Esophagus squamous epithelium (tissue), 5 donors: ENCODE measurements around the gene MESD. TPM values are rescaled to one million over a fixed set of nuclear protein-coding genes. Genes with fewer than 3 reads are reported as not detected.

Experiments
- DNase-seq: peaks from one replicate; lab custom pipeline; 2025; lab: John Stamatoyannopoulos, UW
- H3K27ac ChIP-seq, 4 donors: fragments of 200-600 bp; sonication (generic); one replicate each; pipeline ENCODE4 v1.5.1; 2016 to 2019; ENCODE audit warnings: mild to moderate bottlenecking in 1 of 4
- H3K27me3 ChIP-seq, 4 donors: fragments of 200-600 bp; sonication (generic); 1 replicate in 3 of 4; 2 replicates in 1 of 4; pipeline versions ENCODE4 v1.5.1 to v1.6.0; 2017 to 2021; ENCODE audit warnings: antibody characterized with exemption in 1 of 4
- H3K36me3 ChIP-seq, 3 donors: fragments of 200-600 bp; sonication (generic); one replicate each; pipeline ENCODE4 v1.5.1; 2016 to 2019
- H3K4me1 ChIP-seq, 3 donors: fragments of 200-600 bp; sonication (generic); one replicate each; pipeline ENCODE4 v1.5.1; 2017 to 2019
- H3K4me3 ChIP-seq, 4 donors: fragments of 200-600 bp; sonication (generic); 1 replicate in 3 of 4; 2 replicates in 1 of 4; pipeline ENCODE4 v1.5.1; 2016 to 2019; ENCODE audit warnings: mild to moderate bottlenecking in 2 of 4, moderate library complexity in 1 of 4
- H3K9me3 ChIP-seq, 3 donors: fragments of 200-600 bp; sonication (generic); one replicate each; pipeline ENCODE4 v1.5.1; 2016 to 2019
- POLR2A ChIP-seq, 4 donors: fragments of 450-650 bp; IDR thresholded peaks; one replicate each; pipeline ENCODE4 v1.6.1; 2017; ENCODE audit warnings: antibody characterized with exemption in 4 of 4, mild to moderate bottlenecking in 4 of 4, moderate library complexity in 3 of 4
- WGBS, 2 donors: methylation state at CpG; one replicate each; pipeline ENCODE4 v1.1.5; 2018; 5-methylcytosine and 5-hydroxymethylcytosine counted together
- intact Hi-C: fragments of 100-400 bp; cut with DNase I; formaldehyde crosslinking; loops from one replicate; pipeline ENCODE4 v1.15.0; 2022
- total RNA-seq, 4 donors: library from RNA; depleted of rRNA; stranded (reverse); fragments of >200 nt; gene quantifications; one replicate each; pipeline ENCODE4 v1.1.0, GENCODE V29; 2016
- TF ChIP-seq, protein P1 (sequence below), 6 experiments: fragments of 450-650 bp in 4 of 6; fragments of 200-600 bp in 2 of 6; sonication (generic) in 2 of 6; IDR thresholded peaks; one replicate each; pipeline ENCODE4 v1.5.1; 2016 to 2019; ENCODE audit warnings: antibody characterized with exemption in 6 of 6, mild to moderate bottlenecking in 4 of 6, moderate library complexity in 4 of 6
- donor health status: DM: yes; HTN: yes; CAD: no.

The MESD gene
- total RNA-seq, 4 donors from 2014 or later, result 13.8 to 25.4 (median 19.1) TPM

DNA sequence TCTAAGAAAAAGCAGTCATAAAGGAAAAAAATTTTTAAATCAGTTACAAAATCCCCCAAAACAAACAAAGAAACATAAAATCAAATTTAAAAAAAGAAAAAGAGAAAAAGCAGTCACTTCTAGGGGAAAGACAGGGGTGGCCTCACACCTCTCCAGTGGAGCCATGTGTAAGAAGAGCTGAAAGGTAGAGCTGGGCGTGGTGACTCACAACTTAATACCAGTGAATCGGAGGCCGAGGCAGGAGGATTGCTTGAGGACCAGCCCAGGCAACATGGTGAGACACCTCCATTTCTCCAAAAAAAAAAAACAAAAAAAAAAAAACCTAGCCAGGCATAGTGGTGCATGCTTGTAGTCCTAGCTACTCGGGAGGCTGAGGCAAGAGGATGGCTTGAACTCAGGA, 14.7 kb downstream of the MESD start:
- H3K4me3 ChIP-seq, result no peak overlapping the region
- H3K9me3 ChIP-seq, result no peaks in the 10 kb centered on the region
- H3K27me3 ChIP-seq, result no peaks in the 10 kb centered on the region
- WGBS, 2 donors, result 95 to 98% methylated on average over 4 of the region's 4 CpGs
- no peak for TF ChIP-seq POLR2A (IDR thresholded peaks at IDR 0.05)
- TF ChIP-seq, protein P1, sequence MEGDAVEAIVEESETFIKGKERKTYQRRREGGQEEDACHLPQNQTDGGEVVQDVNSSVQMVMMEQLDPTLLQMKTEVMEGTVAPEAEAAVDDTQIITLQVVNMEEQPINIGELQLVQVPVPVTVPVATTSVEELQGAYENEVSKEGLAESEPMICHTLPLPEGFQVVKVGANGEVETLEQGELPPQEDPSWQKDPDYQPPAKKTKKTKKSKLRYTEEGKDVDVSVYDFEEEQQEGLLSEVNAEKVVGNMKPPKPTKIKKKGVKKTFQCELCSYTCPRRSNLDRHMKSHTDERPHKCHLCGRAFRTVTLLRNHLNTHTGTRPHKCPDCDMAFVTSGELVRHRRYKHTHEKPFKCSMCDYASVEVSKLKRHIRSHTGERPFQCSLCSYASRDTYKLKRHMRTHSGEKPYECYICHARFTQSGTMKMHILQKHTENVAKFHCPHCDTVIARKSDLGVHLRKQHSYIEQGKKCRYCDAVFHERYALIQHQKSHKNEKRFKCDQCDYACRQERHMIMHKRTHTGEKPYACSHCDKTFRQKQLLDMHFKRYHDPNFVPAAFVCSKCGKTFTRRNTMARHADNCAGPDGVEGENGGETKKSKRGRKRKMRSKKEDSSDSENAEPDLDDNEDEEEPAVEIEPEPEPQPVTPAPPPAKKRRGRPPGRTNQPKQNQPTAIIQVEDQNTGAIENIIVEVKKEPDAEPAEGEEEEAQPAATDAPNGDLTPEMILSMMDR (IDR thresholded peaks at IDR 0.05), result no peak
- peaks cover 0 to 66% (median 0%) of the 10 kb centered on the region in 3 donors for H3K36me3 ChIP-seq
- no peak overlapping the region for H3K27ac ChIP-seq
- intact Hi-C loops, result loop anchor here (10.0 kb wide), 3 partner anchors 290 to 520 kb away; no protein-coding TSS in a partner anchor
- DNase-seq, result no peak
- H3K4me1 ChIP-seq, result peaks cover 0 to 30% (median 4%) of the 10 kb centered on the region in 3 donors

DNA sequence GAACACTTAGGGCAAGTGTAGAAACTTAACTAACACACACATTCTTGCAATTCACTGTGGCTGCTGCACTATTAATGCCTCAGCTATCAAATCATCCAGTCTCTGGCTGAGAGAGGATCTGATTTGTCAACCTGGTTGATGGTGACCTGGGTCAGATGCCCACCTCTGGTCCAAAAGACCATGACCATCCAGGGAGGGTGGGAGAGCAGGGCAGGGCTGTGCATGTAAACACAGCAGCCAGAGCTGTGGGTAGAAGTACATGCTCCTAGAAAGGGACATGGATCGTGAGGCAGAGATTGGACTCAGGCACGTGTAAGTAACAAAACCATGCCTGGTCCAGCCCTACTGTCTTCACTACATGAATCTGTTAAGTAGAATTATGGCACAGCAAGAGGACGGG, 17.3 kb downstream of the MESD start:
- intact Hi-C loops, result loop anchor here (10.0 kb wide), 3 partner anchors 293 to 517 kb away; no protein-coding TSS in a partner anchor
- DNase-seq, result no peak
- H3K27me3 ChIP-seq, result no peaks in the 10 kb centered on the region
- no peaks in the 10 kb centered on the region for H3K9me3 ChIP-seq
- TF ChIP-seq, protein P1 (IDR thresholded peaks at IDR 0.05), result no peak
- no peak for TF ChIP-seq POLR2A (IDR thresholded peaks at IDR 0.05)
- no peak overlapping the region for H3K27ac ChIP-seq
- peaks cover 0 to 24% (median 4%) of the 10 kb centered on the region in 3 donors for H3K4me1 ChIP-seq
- H3K4me3 ChIP-seq, result no peak overlapping the region
- 71 to 97% methylated on average over 2 to 3 of the region's 3 CpGs for WGBS, 2 donors
- peaks cover 0 to 66% (median 11%) of the 10 kb centered on the region in 3 donors for H3K36me3 ChIP-seq

DNA sequence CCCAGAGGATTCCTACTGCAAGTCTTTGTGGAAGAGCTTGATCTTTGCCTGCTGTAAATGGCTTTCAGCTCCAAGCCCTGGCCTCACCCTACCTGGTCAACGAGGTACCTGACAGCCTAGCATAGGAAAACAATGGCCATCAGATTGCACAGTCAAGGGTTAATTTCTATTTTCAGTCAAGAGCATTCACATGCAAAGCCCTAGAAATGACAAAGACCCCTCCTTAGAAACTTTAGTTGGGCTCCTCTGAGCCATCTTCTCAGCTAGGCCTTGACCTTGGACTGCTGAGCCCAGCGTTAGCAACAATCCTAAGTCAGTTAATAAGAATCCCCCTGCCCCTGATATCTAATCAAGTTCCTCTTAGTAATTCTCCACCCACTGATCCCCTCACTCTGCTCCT, 18.5 kb downstream of the MESD start:
- intact Hi-C loops, result loop anchor here (10.0 kb wide), 3 partner anchors 294 to 516 kb away; no protein-coding TSS in a partner anchor
- Histone ChIP-seq H3K4me1 (peaks cover 0 to 20% (median 4%) of the 10 kb centered on the region in 3 donors), H3K27me3 (no peaks in the 10 kb centered on the region), H3K9me3 (no peaks in the 10 kb centered on the region), H3K4me3 (no peak overlapping the region), H3K36me3 (peaks cover 0 to 55% (median 11%) of the 10 kb centered on the region in 3 donors), H3K27ac (no peak overlapping the region)
- no peak for DNase-seq
- TF ChIP-seq, protein P1 (IDR thresholded peaks at IDR 0.05), result no peak
- TF ChIP-seq POLR2A (IDR thresholded peaks at IDR 0.05), result no peak
- WGBS, 2 donors, result 76 to 81% methylated on average over 2 of the region's 2 CpGs

DNA sequence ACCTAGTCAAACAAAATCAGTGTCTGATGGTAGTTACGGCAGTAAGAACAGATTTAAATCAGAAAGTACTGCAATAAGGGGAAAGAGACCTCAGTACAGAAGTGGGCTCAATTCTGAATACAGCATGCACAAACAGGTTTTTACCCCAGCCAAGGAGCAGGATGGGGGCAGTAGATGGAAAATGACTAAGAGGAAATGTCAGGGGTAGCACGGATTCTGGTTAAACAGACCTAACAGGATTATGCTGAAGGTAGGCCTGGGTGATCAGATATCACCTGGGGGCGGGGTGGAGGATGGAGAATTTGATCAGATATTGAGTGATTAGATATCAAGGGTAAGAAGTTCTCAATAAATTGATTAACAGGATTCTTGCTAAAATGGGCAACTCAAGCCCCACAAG, 19.0 kb downstream of the MESD start:
- Histone ChIP-seq H3K27ac (no peak overlapping the region), H3K4me3 (no peak overlapping the region), H3K9me3 (no peaks in the 10 kb centered on the region), H3K36me3 (peaks cover 0 to 50% (median 11%) of the 10 kb centered on the region in 3 donors), H3K27me3 (no peaks in the 10 kb centered on the region), H3K4me1 (peaks cover 0 to 20% (median 4%) of the 10 kb centered on the region in 3 donors)
- TF ChIP-seq, protein P1 (IDR thresholded peaks at IDR 0.05), result no peak
- no peak for TF ChIP-seq POLR2A (IDR thresholded peaks at IDR 0.05)
- DNase-seq, result no peak
- 61 to 64% methylated on average over 3 of the region's 3 CpGs for WGBS, 2 donors
- intact Hi-C loops, result loop anchor here (10.0 kb wide), 3 partner anchors 294 to 516 kb away; no protein-coding TSS in a partner anchor

DNA sequence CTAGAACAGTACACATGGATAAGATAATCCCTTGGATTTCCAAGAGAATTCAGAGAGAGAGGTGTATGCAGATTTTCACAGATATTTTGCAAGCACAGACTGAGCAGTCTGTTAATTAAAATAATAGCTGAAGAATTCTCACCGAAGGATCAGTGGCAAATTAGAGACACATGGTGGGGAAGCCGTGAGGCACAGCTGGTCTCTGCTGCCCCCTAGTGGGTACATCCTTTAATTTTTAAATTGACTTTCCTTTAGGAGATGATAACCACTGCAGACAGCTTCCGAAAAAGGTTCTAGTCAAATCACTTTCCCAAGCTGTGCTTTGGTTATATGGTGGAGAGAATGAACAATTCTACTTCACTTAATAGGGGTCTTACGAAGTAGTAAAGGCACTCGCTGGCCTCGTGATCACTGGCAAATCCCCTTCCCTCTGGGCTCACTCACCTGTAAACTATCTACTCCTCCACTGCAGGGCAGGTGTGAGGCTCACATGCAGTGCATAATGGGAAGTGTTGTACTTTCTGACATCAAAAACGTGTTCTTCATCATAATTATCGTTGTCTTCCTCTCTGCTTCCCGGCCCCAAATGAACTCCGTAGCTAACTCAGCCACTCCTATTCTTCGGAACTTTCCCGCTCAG, 19.5 kb downstream of the MESD start:
- intact Hi-C loops, result loop anchor here (10.0 kb wide), 3 partner anchors 295 to 515 kb away; no protein-coding TSS in a partner anchor
- no peak for DNase-seq

More for the DNA sequence above, 19.5 kb downstream of the MESD start:
- WGBS, 2 donors, result 39 to 46% methylated on average over 12 of the region's 12 CpGs
- no peaks in the 10 kb centered on the region for H3K9me3 ChIP-seq
- peaks cover 0 to 50% (median 11%) of the 10 kb centered on the region in 3 donors for H3K36me3 ChIP-seq
- no peak overlapping the region for H3K27ac ChIP-seq
- no peaks in the 10 kb centered on the region for H3K27me3 ChIP-seq
- H3K4me3 ChIP-seq, result no peak overlapping the region
- TF ChIP-seq, protein P1 (IDR thresholded peaks at IDR 0.05), result peak; percentile 75 to 90 (median 84)
- no peak for TF ChIP-seq POLR2A (IDR thresholded peaks at IDR 0.05)
- peaks cover 0 to 20% (median 4%) of the 10 kb centered on the region in 3 donors for H3K4me1 ChIP-seq
